Measurements from ENCODE around the gene SELENOW.

- no peak for TF ChIP-seq CTCF (IDR thresholded peaks at IDR 0.05)
- TF ChIP-seq POLR2A (IDR thresholded peaks at IDR 0.05): no peak
- no peak for TF ChIP-seq EP300 (IDR thresholded peaks at IDR 0.05; ENCODE audit: low read depth)
- no peak for TF ChIP-seq POLR2AphosphoS5 (IDR thresholded peaks at IDR 0.05)
Observed at GRCh38 chr19:47766670-47767069, 11.8 kb upstream of the SELENOW start.

Measured in transverse colon (tissue), 4 donors.